GM19043 (cell line): ENCODE data around the gene MYO16.
A peak's percentile ranks its signal among the peaks of the same experiment; 100 is the strongest.

Experiments
- ATAC-seq: cut with Tn5 transposase; IDR thresholded peaks from one replicate; pipeline ENCODE4 v1.9.1; 2021; ENCODE audit warnings: low read depth; ENCODE audit not compliant: unreplicated experiment

MYO16 gene

GRCh38 chr13:108924134-108924533 is 294.7 kb downstream of the MYO16 start:
- ATAC-seq, result no peak

GRCh38 chr13:108924541-108924940 is 295.1 kb downstream of the MYO16 start:
- no peak for ATAC-seq

- ATAC-seq, result no peak
Measured at GRCh38 chr13:108925070-108925469, 295.7 kb downstream of the MYO16 start.

GRCh38 chr13:108926862-108927261 is 297.5 kb downstream of the MYO16 start:
- no peak for ATAC-seq

GRCh38 chr13:108927615-108928014 is 298.2 kb downstream of the MYO16 start:
- no peak for ATAC-seq

- ATAC-seq, result no peak
Measured at GRCh38 chr13:108929532-108930206, 300.3 kb downstream of the MYO16 start.

- no peak for ATAC-seq
Measured at GRCh38 chr13:108932196-108932595, 302.8 kb downstream of the MYO16 start.

- ATAC-seq, result no peak
Measured at GRCh38 chr13:108933061-108933460, 303.6 kb downstream of the MYO16 start.

- ATAC-seq, result no peak
Measured at GRCh38 chr13:108938155-108938554, 308.7 kb downstream of the MYO16 start.

GRCh38 chr13:108940121-108940520 is 310.7 kb downstream of the MYO16 start:
- no peak for ATAC-seq

- ATAC-seq, result no peak
Measured at GRCh38 chr13:108943842-108944241, 314.4 kb downstream of the MYO16 start.

GRCh38 chr13:108944760-108945159 is 315.3 kb downstream of the MYO16 start:
- no peak for ATAC-seq

GRCh38 chr13:108947551-108948030 is 318.2 kb downstream of the MYO16 start:
- ATAC-seq, result no peak

GRCh38 chr13:108948251-108948671 is 318.9 kb downstream of the MYO16 start:
- ATAC-seq, result no peak

- ATAC-seq, result no peak
Measured at GRCh38 chr13:108950333-108951010, 321.1 kb downstream of the MYO16 start.

GRCh38 chr13:108955741-108956140 is 326.3 kb downstream of the MYO16 start:
- ATAC-seq, result no peak

- no peak for ATAC-seq
Measured at GRCh38 chr13:108957369-108958012, 328.1 kb downstream of the MYO16 start.

GRCh38 chr13:108958013-108958376 is 328.6 kb downstream of the MYO16 start:
- no peak for ATAC-seq

- no peak for ATAC-seq
Measured at GRCh38 chr13:108959234-108959633, 329.8 kb downstream of the MYO16 start.

GRCh38 chr13:108960006-108960405 is 330.6 kb downstream of the MYO16 start:
- no peak for ATAC-seq

- peak; percentile 91 for ATAC-seq
Measured at GRCh38 chr13:108961542-108962125, 332.2 kb downstream of the MYO16 start.
